Endothelial cell of umbilical vein (primary cell): ENCODE measurements around the gene THOC5.

Source experiments
- CTCF ChIP-seq, 2 donors: IDR thresholded peaks; 1 replicate in 1 of 2; 2 replicates in 1 of 2; pipeline ENCODE4 v1.5.1; 2011; ENCODE audit warnings: low read length in 2 of 2, mild to moderate bottlenecking in 2 of 2, moderate library complexity in 2 of 2, control low read depth in 1 of 2, inconsistent platforms in 1 of 2, low read depth in 1 of 2; ENCODE audit not compliant: insufficient read depth in 1 of 2; ENCODE audit errors: extremely low read depth in 1 of 2
- EZH2 ChIP-seq: IDR thresholded peaks from 2 replicates; pipeline ENCODE4 v1.6.1; 2012; ENCODE audit warnings: borderline replicate concordance, low read depth, mild to moderate bottlenecking, moderate library complexity, low read length, inconsistent platforms; ENCODE audit not compliant: severe bottlenecking
- GATA2 ChIP-seq: IDR thresholded peaks from 2 replicates; pipeline ENCODE4 v1.7.0; 2011; ENCODE audit warnings: low read depth, mild to moderate bottlenecking, moderate library complexity, mixed read lengths, low read length; ENCODE audit not compliant: insufficient read length, insufficient read depth
- POLR2A ChIP-seq: IDR thresholded peaks from 2 replicates; pipeline ENCODE4 v1.6.1; 2012; ENCODE audit warnings: low read depth, mild to moderate bottlenecking, control low read depth, low read length
- POLR2AphosphoS5 ChIP-seq: IDR thresholded peaks from 2 replicates; pipeline ENCODE4 v1.6.1; 2012; ENCODE audit warnings: low read depth, mild to moderate bottlenecking, control low read depth, low read length, moderate library complexity; ENCODE audit not compliant: insufficient read depth

- no peak for TF ChIP-seq CTCF (IDR thresholded peaks at IDR 0.05; ENCODE audit: extremely low read depth in 1 of 2, insufficient read depth in 1 of 2, low read depth in 1 of 2, low read length in 2 of 2)
- TF ChIP-seq EZH2: no peak
- no peak for TF ChIP-seq POLR2A
- no peak for TF ChIP-seq POLR2AphosphoS5
- TF ChIP-seq GATA2: no peak
These were observed 10.3 kb upstream of the THOC5 start for GRCh38 chr22:29563652-29564460.
